ENCODE results near the gene SF3A1. TPM values are rescaled to one million over a fixed set of nuclear protein-coding genes. Genes with fewer than 3 reads are reported as not detected.

SF3A1 gene
- polyA plus RNA-seq, 1 donor, result 87.1 TPM

- no peak for DNase-seq
- Histone ChIP-seq H3K9me3 (ENCODE audit: control insufficient read depth, low read depth, low read length) (no peaks in the 10 kb centered on the region), H3K36me3 (ENCODE audit: control insufficient read depth, insufficient read depth, low read length) (peaks cover 93% of the 10 kb centered on the region), H3K27me3 (ENCODE audit: control insufficient read depth, insufficient read depth, low read length) (no peaks in the 10 kb centered on the region), H3K4me1 (ENCODE audit: control insufficient read depth, insufficient read depth, low read length) (no peaks in the 10 kb centered on the region), H3K27ac (ENCODE audit: low read length) (no peak overlapping the region), H3K4me3 (ENCODE audit: low read length) (no peak overlapping the region)
- WGBS (ENCODE audit: insufficient coverage, low lambda C conversion rate), result no CpG with 5 or more reads among the region's 4 CpGs
Measured at GRCh38 chr22:30336752-30337460, 19.8 kb downstream of the SF3A1 start.

GRCh38 chr22:30335236-30335635 is 21.5 kb downstream of the SF3A1 start:
- Histone ChIP-seq H3K4me3 (ENCODE audit: low read length) (no peak overlapping the region), H3K27ac (ENCODE audit: low read length) (no peak overlapping the region), H3K27me3 (ENCODE audit: control insufficient read depth, insufficient read depth, low read length) (no peaks in the 10 kb centered on the region), H3K9me3 (ENCODE audit: control insufficient read depth, low read depth, low read length) (no peaks in the 10 kb centered on the region), H3K36me3 (ENCODE audit: control insufficient read depth, insufficient read depth, low read length) (peaks cover 84% of the 10 kb centered on the region), H3K4me1 (ENCODE audit: control insufficient read depth, insufficient read depth, low read length) (no peaks in the 10 kb centered on the region)
- DNase-seq, result no peak
- no CpG with 5 or more reads among the region's 1 CpG for WGBS (ENCODE audit: insufficient coverage, low lambda C conversion rate)

DNA sequence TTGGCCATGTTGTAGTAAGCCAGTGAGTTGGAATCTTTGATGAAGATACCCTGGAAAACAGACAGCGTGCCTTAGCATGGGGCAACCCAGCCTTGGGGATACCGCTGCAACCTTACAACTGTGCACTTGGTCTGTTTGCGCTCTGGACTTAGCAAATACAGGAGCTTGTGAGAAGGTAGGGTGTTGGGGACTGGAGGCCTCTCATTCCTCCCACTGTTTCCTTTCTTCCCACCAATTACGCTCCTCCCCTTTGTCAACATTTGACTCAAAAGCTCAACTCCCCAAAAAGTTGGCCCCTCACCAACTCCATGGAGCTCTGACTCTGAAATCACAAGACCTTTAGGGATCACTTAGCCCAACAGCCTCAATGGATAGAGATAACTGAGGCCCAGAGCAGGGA is 22.0 kb downstream of the SF3A1 start:
- H3K9me3 ChIP-seq (ENCODE audit: control insufficient read depth, low read depth, low read length), result no peaks in the 10 kb centered on the region
- no peaks in the 10 kb centered on the region for H3K27me3 ChIP-seq (ENCODE audit: control insufficient read depth, insufficient read depth, low read length)
- H3K36me3 ChIP-seq (ENCODE audit: control insufficient read depth, insufficient read depth, low read length), result peaks cover 80% of the 10 kb centered on the region
- no peak overlapping the region for H3K27ac ChIP-seq (ENCODE audit: low read length)
- no peak for DNase-seq
- no CpG with 5 or more reads among the region's 4 CpGs for WGBS (ENCODE audit: insufficient coverage, low lambda C conversion rate)
- H3K4me3 ChIP-seq (ENCODE audit: low read length), result no peak overlapping the region
- H3K4me1 ChIP-seq (ENCODE audit: control insufficient read depth, insufficient read depth, low read length), result no peaks in the 10 kb centered on the region

- Histone ChIP-seq H3K4me3 (ENCODE audit: low read length) (no peak overlapping the region), H3K36me3 (ENCODE audit: control insufficient read depth, insufficient read depth, low read length) (peaks cover 72% of the 10 kb centered on the region), H3K4me1 (ENCODE audit: control insufficient read depth, insufficient read depth, low read length) (no peaks in the 10 kb centered on the region), H3K27me3 (ENCODE audit: control insufficient read depth, insufficient read depth, low read length) (no peaks in the 10 kb centered on the region), H3K9me3 (ENCODE audit: control insufficient read depth, low read depth, low read length) (no peaks in the 10 kb centered on the region), H3K27ac (ENCODE audit: low read length) (no peak overlapping the region)
- no peak for DNase-seq
- WGBS (ENCODE audit: insufficient coverage, low lambda C conversion rate), result 100% methylated on average over 1 of the region's 3 CpGs
Measured at GRCh38 chr22:30333707-30334087, 23.0 kb downstream of the SF3A1 start.

- no peaks in the 10 kb centered on the region for H3K27me3 ChIP-seq (ENCODE audit: control insufficient read depth, insufficient read depth, low read length)
Measured at GRCh38 chr22:30332994-30333706, 23.5 kb downstream of the SF3A1 start.

DNA sequence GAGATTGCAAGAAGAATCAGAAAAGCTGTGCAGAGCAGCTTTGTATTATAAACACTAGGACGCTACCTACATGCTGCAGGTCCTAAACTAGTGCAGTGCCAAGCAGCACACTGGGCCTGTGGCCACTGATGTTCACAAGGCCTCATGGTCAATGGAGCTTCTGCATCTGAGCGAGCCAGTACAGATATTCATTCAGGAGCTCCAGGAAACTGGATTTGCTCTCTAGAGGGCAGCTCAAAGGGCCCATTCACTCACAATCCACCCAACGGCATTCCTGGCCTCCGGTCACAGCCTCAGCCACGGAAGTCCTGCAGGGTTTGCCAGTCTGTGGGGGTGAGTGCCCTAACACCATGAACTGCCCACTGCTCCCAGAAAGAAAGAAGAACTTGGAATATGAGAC is 24.1 kb downstream of the SF3A1 start:
- peaks cover 9% of the 10 kb centered on the region for H3K4me1 ChIP-seq (ENCODE audit: control insufficient read depth, insufficient read depth, low read length)
- H3K27me3 ChIP-seq (ENCODE audit: control insufficient read depth, insufficient read depth, low read length), result no peaks in the 10 kb centered on the region
- DNase-seq, result no peak
- peaks cover 62% of the 10 kb centered on the region for H3K36me3 ChIP-seq (ENCODE audit: control insufficient read depth, insufficient read depth, low read length)
- H3K27ac ChIP-seq (ENCODE audit: low read length), result no peak overlapping the region
- WGBS (ENCODE audit: insufficient coverage, low lambda C conversion rate), result no CpG with 5 or more reads among the region's 5 CpGs
- no peaks in the 10 kb centered on the region for H3K9me3 ChIP-seq (ENCODE audit: control insufficient read depth, low read depth, low read length)
- H3K4me3 ChIP-seq (ENCODE audit: low read length), result no peak overlapping the region

More at GRCh38 chr22:30332994-30333706, 23.5 kb downstream of the SF3A1 start:
- peaks cover 68% of the 10 kb centered on the region for H3K36me3 ChIP-seq (ENCODE audit: control insufficient read depth, insufficient read depth, low read length)
- DNase-seq, result peak in 1 of 2 donors; percentile 26
- H3K27ac ChIP-seq (ENCODE audit: low read length), result no peak overlapping the region
- WGBS (ENCODE audit: insufficient coverage, low lambda C conversion rate), result no CpG with 5 or more reads among the region's 2 CpGs
- peaks cover 3% of the 10 kb centered on the region for H3K4me1 ChIP-seq (ENCODE audit: control insufficient read depth, insufficient read depth, low read length)
- H3K4me3 ChIP-seq (ENCODE audit: low read length), result no peak overlapping the region
- H3K9me3 ChIP-seq (ENCODE audit: control insufficient read depth, low read depth, low read length), result no peaks in the 10 kb centered on the region

GRCh38 chr22:30328466-30329049 is 28.1 kb downstream of the SF3A1 start:
- no peak overlapping the region for H3K4me3 ChIP-seq (ENCODE audit: low read length)
- H3K36me3 ChIP-seq (ENCODE audit: control insufficient read depth, insufficient read depth, low read length), result peaks cover 22% of the 10 kb centered on the region
- no peak for DNase-seq
- H3K9me3 ChIP-seq (ENCODE audit: control insufficient read depth, low read depth, low read length), result no peaks in the 10 kb centered on the region
- peaks cover 31% of the 10 kb centered on the region for H3K4me1 ChIP-seq (ENCODE audit: control insufficient read depth, insufficient read depth, low read length)
- H3K27ac ChIP-seq (ENCODE audit: low read length), result no peak overlapping the region
- no peaks in the 10 kb centered on the region for H3K27me3 ChIP-seq (ENCODE audit: control insufficient read depth, insufficient read depth, low read length)
- no CpG with 5 or more reads among the region's 3 CpGs for WGBS (ENCODE audit: insufficient coverage, low lambda C conversion rate)

DNA sequence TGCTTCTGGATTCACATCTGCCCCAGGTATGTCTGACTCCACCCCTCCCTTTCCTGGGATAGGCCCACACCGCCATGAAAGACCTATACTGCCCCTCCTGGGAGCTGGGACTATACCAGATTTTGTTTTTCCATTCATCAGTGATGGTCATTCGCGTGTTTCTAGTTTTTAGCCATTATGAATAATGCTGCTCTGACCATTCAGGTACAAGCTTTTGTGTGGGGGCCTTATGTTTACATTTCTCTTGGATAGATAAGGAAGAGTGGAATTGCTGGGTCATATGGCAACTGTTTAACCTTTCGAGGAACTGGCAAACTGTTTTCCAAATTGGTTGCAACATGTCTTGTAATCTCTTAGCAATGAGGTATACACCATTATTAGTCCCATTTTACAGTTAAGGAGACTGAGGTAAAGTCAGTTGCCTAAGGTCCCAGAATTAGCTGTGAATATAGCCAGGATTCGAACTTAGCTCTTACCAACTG is 28.8 kb downstream of the SF3A1 start:
- peak overlapping the region; percentile 89 for H3K27ac ChIP-seq (ENCODE audit: low read length)
- 40% methylated on average over 1 of the region's 5 CpGs for WGBS (ENCODE audit: insufficient coverage, low lambda C conversion rate)
- no peak overlapping the region for H3K4me3 ChIP-seq (ENCODE audit: low read length)
- H3K9me3 ChIP-seq (ENCODE audit: control insufficient read depth, low read depth, low read length), result no peaks in the 10 kb centered on the region
- H3K27me3 ChIP-seq (ENCODE audit: control insufficient read depth, insufficient read depth, low read length), result no peaks in the 10 kb centered on the region
- peaks cover 17% of the 10 kb centered on the region for H3K36me3 ChIP-seq (ENCODE audit: control insufficient read depth, insufficient read depth, low read length)
- peak in 1 of 2 donors; percentile 51 for DNase-seq
- H3K4me1 ChIP-seq (ENCODE audit: control insufficient read depth, insufficient read depth, low read length), result peaks cover 33% of the 10 kb centered on the region

GRCh38 chr22:30326706-30327362 is 29.9 kb downstream of the SF3A1 start, which contains the start of gene TBC1D10A:
TBC1D10A (minus strand) TSS chr22:30326941; CDS start chr22:30326881, 60 bp downstream.
- peaks cover 33% of the 10 kb centered on the region for H3K4me1 ChIP-seq (ENCODE audit: control insufficient read depth, insufficient read depth, low read length)
- H3K27ac ChIP-seq (ENCODE audit: low read length), result peak within 1 kb of the TSS; percentile 89
- no peaks in the 10 kb centered on the region for H3K9me3 ChIP-seq (ENCODE audit: control insufficient read depth, low read depth, low read length)
- DNase-seq, result peak; percentile 93 to 96
- peaks cover 11% of the 10 kb centered on the region for H3K36me3 ChIP-seq (ENCODE audit: control insufficient read depth, insufficient read depth, low read length)
- no peaks in the 10 kb centered on the region for H3K27me3 ChIP-seq (ENCODE audit: control insufficient read depth, insufficient read depth, low read length)
- no CpG with 5 or more reads among the region's 69 CpGs for WGBS (ENCODE audit: insufficient coverage, low lambda C conversion rate)
- H3K4me3 ChIP-seq (ENCODE audit: low read length), result peak within 1 kb of the TSS; percentile 70

DNA sequence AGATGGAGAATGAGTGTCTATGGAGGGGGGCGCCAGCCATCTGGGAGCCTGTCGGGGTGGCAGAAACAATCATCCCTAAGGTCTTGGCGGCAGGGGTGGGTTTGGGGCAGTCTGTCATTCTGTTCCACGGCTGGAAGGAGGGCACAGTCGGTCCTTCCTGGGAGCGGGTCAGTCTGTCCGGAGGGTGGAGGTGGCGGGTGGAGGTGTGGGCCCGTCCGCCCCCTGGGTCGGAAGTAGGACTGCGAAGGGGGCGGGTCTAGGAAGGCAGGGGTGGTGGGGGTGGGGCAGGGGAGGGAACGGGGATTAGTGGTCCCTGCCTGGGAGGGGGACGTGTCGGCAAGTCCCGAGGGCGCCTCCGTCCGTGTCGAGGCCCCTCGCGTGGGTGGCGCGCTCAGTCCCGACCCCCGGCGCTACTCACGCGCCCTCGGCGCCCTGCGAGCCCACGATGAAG is 30.4 kb downstream of the SF3A1 start:
- Histone ChIP-seq H3K27me3 (ENCODE audit: control insufficient read depth, insufficient read depth, low read length) (no peaks in the 10 kb centered on the region), H3K36me3 (ENCODE audit: control insufficient read depth, insufficient read depth, low read length) (peaks cover 10% of the 10 kb centered on the region), H3K27ac (ENCODE audit: low read length) (peak overlapping the region; percentile 60), H3K4me1 (ENCODE audit: control insufficient read depth, insufficient read depth, low read length) (peaks cover 33% of the 10 kb centered on the region), H3K4me3 (ENCODE audit: low read length) (peak overlapping the region; percentile 70), H3K9me3 (ENCODE audit: control insufficient read depth, low read depth, low read length) (no peaks in the 10 kb centered on the region)
- WGBS (ENCODE audit: insufficient coverage, low lambda C conversion rate), result no CpG with 5 or more reads among the region's 34 CpGs
- DNase-seq, result no peak

All from large intestine (tissue), 3 donors.